Loucy (cell line): ENCODE measurements around the gene CDK18.

Source experiments
- EZH2phosphoT487 ChIP-seq: fragments of 200-600 bp; IDR thresholded peaks from 2 replicates; pipeline ENCODE4 v1.6.1; 2018; ENCODE audit warnings: antibody characterized with exemption, mild to moderate bottlenecking, moderate library complexity, borderline replicate concordance
- TF ChIP-seq, protein P1 (sequence below): fragments of 200-600 bp; sonication (generic); conservative IDR thresholded peaks from 2 replicates; pipeline ENCODE4 v1.5.1; 2014; ENCODE audit warnings: mild to moderate bottlenecking, antibody characterized with exemption, low read length

DNA sequence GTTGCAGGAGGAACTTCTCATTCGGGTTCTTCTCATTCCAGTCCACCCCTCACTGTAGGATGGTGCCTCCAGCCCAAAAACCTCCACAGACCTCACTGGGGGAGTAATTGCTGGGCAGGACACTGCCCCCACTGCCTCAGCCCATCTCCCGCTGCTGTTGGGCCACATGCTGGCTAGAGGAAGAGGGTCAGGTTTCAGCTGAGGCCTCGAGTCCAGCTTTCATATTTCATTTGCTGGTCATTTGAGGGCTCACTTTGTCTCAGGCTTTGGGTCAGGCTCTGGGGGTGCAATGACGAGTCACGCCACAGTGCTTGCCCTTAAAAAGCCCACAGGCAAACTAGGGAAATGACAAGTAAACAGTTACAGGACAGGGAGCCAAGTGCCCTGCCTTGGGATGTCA is 9.3 kb downstream of the CDK18 start:
- TF ChIP-seq, protein P1, sequence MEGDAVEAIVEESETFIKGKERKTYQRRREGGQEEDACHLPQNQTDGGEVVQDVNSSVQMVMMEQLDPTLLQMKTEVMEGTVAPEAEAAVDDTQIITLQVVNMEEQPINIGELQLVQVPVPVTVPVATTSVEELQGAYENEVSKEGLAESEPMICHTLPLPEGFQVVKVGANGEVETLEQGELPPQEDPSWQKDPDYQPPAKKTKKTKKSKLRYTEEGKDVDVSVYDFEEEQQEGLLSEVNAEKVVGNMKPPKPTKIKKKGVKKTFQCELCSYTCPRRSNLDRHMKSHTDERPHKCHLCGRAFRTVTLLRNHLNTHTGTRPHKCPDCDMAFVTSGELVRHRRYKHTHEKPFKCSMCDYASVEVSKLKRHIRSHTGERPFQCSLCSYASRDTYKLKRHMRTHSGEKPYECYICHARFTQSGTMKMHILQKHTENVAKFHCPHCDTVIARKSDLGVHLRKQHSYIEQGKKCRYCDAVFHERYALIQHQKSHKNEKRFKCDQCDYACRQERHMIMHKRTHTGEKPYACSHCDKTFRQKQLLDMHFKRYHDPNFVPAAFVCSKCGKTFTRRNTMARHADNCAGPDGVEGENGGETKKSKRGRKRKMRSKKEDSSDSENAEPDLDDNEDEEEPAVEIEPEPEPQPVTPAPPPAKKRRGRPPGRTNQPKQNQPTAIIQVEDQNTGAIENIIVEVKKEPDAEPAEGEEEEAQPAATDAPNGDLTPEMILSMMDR = no peak
- TF ChIP-seq EZH2phosphoT487 = no peak
